Activated CD4-positive, alpha-beta T cell treated with anti-CD3 and anti-CD28 coated beads for 4 hours (primary cell): ENCODE data around the gene LEUTX.

Experiments
- DNase-seq, 2 donors: peaks; one replicate each; pipeline ENCODE4 v3.0.0-alpha.2; 2020

Gene LEUTX

GRCh38 chr19:39825093-39825463 lies 46.4 kb downstream of the LEUTX start:
- no peak for DNase-seq

GRCh38 chr19:39825531-39826076 lies 47.0 kb downstream of the LEUTX start:
- no peak for DNase-seq

GRCh38 chr19:39826311-39826945 lies 47.8 kb downstream of the LEUTX start:
- DNase-seq: no peak

GRCh38 chr19:39827216-39827615 lies 48.6 kb downstream of the LEUTX start:
- no peak for DNase-seq

- no peak for DNase-seq
Measured at GRCh38 chr19:39828015-39828653, 49.5 kb downstream of the LEUTX start.

GRCh38 chr19:39828654-39829032 lies 50.0 kb downstream of the LEUTX start:
- no peak for DNase-seq

GRCh38 chr19:39829702-39830275 lies 51.1 kb downstream of the LEUTX start:
- no peak for DNase-seq

GRCh38 chr19:39830406-39830805 lies 51.8 kb downstream of the LEUTX start:
- no peak for DNase-seq

GRCh38 chr19:39830847-39831246 lies 52.2 kb downstream of the LEUTX start:
- DNase-seq: no peak

- no peak for DNase-seq
Measured at GRCh38 chr19:39831679-39832078, 53.0 kb downstream of the LEUTX start.

GRCh38 chr19:39832341-39833083 lies 53.9 kb downstream of the LEUTX start:
- DNase-seq: no peak

- no peak for DNase-seq
Measured at GRCh38 chr19:39833160-39833463, 54.5 kb downstream of the LEUTX start.

GRCh38 chr19:39833464-39834286 lies 55.0 kb downstream of the LEUTX start, which contains the start of gene DYRK1B:
Gene DYRK1B, minus strand, starts transcription at chr19:39834162. Its CDS starts 2,295 bp downstream, at chr19:39831867.
- peak; percentile 97 for DNase-seq

GRCh38 chr19:39834287-39834841 lies 55.7 kb downstream of the LEUTX start:
- DNase-seq: no peak
